Measurements from ENCODE around the gene MMP1.

Gene MMP1

GRCh38 chr11:102798012-102798746 is at the start of gene MMP1:
MMP1 (minus strand) TSS chr11:102798160; CDS start chr11:102798092, 68 bp downstream.
- DNase-seq, result no peak

GRCh38 chr11:102846292-102846691 is 48.3 kb upstream of the MMP1 start:
- DNase-seq, result no peak

DNA sequence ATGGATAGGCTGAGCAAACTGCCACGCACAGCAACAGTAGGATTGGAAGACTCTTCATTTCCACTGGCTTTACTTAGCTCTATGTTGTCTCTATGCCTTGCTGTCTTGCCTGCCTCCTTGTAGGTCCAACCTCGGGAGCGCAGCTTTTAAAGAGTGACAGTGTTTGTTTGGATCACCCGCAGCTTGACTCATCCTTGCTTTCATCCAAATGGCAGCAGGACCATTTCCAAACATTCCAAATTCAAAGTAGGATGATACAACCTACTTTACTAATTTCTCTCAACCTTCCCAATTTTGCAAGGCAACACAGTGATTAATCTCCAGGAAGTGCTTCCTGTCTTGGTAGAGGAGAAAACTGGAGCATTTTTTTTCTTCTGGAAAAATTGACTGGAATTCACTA is 45.5 kb upstream of the MMP1 start, which contains the start of gene MMP3:
TSS of gene MMP3 (minus strand) at position 121 of the 400 bp plus-strand sequence. CDS start at position 58, 63 bp downstream.
- no peak for DNase-seq

- DNase-seq, result no peak
Observed at GRCh38 chr11:102842930-102843329, 45.0 kb upstream of the MMP1 start.

GRCh38 chr11:102840018-102840417 is 42.1 kb upstream of the MMP1 start:
- no peak for DNase-seq

- DNase-seq, result no peak
Observed at GRCh38 chr11:102837646-102838045, 39.7 kb upstream of the MMP1 start.

DNA sequence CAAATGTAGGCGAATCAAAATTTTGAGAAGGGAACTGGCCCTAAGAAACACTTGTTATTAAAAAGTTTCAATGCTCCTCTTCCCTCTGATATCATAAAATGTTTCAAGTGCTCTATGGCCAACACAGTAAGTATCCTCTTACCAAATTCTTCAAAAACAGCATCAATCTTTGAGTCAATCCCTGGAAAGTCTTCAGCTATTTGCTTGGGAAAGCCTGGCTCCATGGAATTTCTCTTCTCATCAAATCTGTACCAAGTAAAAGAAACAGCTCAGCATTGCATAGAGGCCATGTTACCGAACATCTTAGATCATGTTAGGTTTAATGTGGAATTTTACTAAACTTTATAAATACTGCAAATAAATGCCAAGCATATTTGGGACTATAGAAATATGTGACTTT is 39.2 kb upstream of the MMP1 start:
- DNase-seq, result no peak

DNA sequence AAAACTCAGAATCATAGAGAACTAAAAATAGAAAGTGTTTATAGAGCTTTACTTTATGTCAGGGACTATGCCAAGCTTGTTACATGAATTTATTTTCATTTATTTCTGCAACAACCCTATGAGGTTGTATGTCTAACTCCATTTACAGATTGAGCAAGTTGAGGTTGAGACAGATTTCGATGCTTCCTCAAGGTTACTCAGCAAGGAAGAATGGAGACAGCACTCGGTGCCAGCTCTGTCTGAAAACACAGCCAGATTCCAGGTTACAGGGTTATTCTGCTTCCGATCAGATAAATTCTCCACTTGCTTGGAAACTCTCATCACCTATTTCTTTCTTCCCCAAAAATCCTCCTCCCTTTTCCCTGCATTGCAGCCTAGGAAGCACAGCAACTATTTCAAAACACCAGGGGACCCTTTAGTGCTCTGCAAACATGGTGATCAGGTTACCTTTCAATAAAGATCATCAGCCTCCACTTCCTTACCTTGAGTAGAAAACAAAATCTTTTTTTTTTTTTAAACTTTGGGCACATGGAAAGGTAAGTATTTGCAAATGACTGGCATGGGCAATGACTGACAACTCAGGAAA is 38.4 kb upstream of the MMP1 start:
- no peak for DNase-seq

GRCh38 chr11:102833731-102834130 is 35.8 kb upstream of the MMP1 start:
- DNase-seq, result no peak

DNA sequence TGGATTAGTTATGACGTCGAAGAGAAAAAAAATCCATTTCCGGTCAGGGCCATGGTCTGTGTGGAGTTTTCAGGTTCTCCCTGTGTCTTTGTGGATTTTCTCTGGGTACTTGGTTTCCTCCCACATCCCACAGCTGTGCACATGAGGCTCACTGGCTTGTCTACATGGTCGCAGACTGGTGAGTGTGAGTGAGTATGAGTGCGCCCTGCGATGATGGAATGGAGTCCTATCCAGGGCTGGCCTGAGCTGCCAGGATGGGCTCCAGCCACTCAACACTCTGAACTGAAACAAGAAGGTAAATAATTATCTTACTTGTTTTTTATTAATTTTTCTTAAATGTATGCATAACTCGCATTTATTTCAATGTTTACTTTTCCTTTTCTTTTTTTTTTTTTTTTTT is 34.7 kb upstream of the MMP1 start:
- no peak for DNase-seq

- DNase-seq, result no peak
Observed at GRCh38 chr11:102831489-102832440, 33.8 kb upstream of the MMP1 start.

DNA sequence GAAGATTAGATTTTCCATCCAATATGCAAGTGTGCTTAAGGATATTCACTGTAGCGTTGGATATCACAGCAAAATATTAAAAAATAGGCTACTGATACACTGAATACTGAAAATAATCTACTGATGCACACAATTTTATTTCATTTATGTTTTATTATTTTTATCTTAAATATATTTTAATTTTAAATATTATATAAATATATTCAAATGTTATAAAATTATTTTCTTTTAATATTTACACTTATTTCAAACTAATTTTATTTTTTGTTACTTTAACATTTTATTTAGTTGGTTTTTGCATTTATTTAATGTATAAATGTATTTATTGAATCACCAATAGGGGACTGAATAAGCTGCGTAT is 33.1 kb upstream of the MMP1 start:
- no peak for DNase-seq

- DNase-seq, result no peak
Observed at GRCh38 chr11:102830001-102830727, 32.2 kb upstream of the MMP1 start.

DNA sequence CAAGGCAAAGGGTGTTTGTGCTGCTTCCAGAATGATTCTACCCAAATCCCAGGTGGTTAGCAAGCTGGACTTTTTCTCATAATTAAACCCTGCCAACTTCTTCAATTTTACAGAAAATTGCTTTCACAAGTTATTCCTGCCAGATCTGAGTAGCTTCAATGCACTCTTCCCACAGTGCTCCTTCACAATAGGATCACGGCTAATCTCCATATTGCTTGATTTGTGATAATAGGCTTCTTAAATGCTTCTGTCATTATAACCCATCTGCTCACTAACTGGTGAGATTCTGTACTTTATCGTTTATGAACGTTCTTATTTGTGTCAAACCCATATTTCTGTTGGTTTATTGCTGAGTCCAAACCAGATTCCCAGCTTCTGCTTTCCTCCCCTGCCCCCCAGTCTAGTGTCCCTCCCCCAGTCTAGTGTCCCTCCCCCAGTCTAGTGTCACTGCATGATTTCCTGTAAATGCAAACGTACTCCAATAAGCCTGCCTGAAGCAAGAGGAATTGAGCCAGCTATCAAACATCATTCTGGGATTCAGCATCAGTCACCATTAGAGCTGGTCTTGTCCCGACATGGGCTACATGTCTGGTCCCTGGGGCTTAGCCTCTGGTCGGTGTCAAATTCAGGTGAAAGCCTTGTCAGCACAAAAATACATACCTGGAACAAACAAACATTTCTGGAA is 31.5 kb upstream of the MMP1 start:
- DNase-seq, result no peak

DNA sequence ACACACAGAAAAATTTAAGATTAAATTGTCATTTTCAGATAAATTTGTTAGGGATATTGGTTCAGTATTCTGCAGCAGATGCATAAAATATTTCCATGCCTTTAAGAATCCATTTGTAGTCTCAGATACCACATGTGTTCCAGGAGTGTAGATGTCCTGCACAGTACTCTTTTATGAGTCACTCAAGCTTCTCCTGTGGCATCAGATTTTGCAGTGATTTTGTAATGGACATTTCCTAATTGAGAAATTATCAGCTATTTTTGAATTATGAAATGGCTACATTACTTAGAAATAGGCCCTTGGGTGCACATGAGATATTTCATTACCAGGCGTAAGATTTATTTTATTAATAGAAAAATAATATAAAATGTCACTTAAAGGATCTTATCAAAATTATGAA is 26.6 kb upstream of the MMP1 start:
- DNase-seq, result no peak

DNA sequence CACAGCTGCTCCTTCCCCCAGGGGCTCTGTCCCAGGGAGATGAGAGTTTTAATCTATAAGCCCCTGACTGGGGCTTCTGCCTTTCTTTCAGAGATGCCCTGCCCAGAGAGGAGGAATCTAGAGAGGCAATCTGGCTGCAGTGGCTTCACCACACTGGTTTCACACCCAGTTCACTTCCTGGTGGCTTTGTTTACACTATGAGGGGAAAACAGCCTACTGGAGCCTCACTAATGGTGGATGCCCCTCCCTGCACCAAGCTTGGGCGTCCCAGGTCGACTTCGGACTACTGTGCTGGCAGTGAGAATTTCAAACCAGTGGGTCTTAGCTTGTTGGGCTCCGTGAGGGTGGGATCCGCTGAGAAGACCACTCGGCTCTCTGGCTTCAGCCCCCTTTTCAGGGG is 21.5 kb upstream of the MMP1 start:
- no peak for DNase-seq

- no peak for DNase-seq
Observed at GRCh38 chr11:102813484-102813883, 15.5 kb upstream of the MMP1 start.

DNA sequence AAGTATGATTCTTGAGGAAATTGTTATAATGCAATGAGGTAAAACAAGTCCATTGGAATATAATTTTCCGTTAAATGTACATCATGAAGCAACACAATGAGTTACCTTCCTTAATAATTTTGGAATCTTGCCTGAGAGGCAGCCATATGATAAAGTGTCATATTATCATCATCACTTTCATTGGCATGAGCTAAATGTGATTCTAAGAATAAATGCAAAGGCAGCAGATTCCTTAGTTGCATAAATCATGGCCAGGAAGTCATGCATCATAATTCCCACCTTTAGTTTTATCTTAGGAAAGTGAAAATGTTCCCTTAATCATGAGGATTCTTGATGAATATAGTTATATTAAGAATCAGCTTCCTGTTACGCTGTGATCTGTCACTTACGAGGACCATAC is 14.2 kb upstream of the MMP1 start:
- DNase-seq, result no peak

DNA sequence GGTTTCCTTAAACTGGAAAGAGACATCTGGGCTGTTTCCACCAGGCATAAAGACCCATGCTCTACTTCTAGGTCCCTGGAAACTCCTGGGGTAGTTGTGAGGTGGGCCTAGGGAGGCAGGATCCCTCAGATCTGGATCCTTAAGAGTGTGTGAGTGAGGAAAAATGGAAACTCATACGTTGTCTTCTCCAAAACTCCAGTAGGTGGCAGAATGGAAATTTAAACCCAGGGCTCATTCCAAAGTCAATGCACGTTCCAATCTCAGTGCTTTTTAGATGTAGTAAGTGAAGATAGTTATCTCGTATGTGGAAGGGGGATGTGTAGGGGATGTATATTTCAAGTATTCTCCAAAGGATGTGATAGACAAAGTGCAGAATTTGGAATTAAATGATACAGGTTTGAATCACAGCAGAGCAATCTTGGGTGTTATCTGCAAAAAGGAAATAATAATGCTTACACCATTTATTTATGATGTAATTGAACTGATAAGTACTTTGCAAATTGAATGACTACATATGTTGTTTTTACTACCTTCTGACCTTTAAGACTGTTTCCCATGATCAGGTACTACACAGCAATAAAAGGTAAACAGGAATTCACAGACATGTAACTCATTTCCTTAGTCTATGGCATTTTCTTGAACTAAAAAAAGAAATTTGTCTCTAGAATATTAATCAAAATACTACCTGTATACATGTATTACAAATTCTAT is 13.1 kb upstream of the MMP1 start:
- DNase-seq, result no peak

DNA sequence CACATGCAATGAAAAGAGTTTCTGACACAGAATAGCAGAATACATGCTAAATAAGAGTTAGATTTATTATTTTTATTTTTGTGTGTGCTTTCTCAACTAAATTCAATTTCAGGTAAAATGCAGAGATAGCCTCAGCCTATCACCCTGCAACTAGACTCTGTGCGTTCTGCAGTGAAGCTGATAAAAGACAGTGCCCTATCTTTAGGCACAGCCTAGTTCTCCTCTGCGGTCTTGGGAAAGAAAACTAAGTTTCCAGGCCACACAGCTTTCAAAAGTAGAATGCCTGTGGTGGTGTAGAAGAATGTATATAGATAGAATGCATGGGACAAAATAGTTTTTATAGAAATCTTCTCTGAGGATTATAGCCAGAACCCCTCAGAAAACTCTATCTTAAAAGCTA is 12.0 kb upstream of the MMP1 start:
- DNase-seq, result no peak

DNA sequence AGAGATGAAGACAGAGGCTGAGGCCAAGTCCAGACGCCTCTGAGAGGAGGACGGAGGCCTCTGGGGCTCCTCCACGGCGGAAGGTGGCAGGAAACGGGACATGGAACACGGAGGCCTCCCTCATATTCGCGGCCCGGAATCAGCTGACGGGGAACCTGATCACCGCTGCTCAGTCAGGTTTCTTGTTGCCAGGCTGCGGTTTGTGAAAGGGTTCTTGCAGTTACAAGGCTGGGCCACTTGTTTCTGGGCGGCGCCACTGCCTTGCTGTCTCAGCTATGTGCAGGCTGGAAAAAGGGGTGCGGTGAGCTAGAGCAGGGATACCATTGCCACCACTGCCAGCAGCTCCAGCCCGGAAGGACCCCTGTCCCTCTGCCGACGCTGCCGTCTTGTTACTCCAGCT is 10.0 kb upstream of the MMP1 start:
- DNase-seq, result no peak

DNA sequence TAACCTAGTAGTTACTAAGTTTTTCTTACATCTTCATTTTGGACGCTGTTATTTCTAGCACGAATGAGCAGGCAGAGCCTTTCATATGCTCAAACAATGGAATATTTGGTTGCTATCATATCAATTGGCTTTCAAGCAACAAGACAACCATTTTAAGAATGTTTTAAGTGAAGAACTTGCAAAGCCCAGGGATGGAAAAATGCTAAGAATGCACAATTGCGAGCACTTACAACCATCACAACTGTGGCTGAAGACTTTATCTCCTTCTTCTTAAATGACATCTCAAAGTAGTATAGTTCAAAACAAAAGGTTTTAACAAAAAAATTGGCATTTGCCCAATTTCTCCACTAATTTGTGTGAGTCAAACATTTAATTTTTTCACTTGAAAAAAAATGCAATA is 8.3 kb upstream of the MMP1 start:
- no peak for DNase-seq
